WI38 (cell line): ENCODE data around the gene PRODH.
"Not testable (repeated sequence)": the region's sequence is repeated elsewhere in the genome, so short reads cannot be mapped to it uniquely, and the experiment has no call there.

Source experiments
- H3K4me3 ChIP-seq: 2 replicates; pipeline ENCODE4 v1.5.1; 2011; ENCODE audit warnings: low read depth, mild to moderate bottlenecking, control low read depth, low read length
- CTCF ChIP-seq: IDR thresholded peaks from 2 replicates; pipeline ENCODE4 v1.5.1; 2012; ENCODE audit warnings: low read depth, mild to moderate bottlenecking, control low read depth, low read length

The PRODH gene

GRCh38 chr22:18909556-18909955, 26.5 kb downstream of the PRODH start:
- no peak overlapping the region for H3K4me3 ChIP-seq
- no peak for TF ChIP-seq CTCF

GRCh38 chr22:18906896-18907295, 29.2 kb downstream of the PRODH start:
- TF ChIP-seq CTCF, result no peak
- H3K4me3 ChIP-seq, result no peak overlapping the region

GRCh38 chr22:18906410-18906745, 29.7 kb downstream of the PRODH start:
- H3K4me3 ChIP-seq, result not testable (repeated sequence)

GRCh38 chr22:18905540-18906409, 30.3 kb downstream of the PRODH start, which contains the start of gene DGCR6:
Gene DGCR6 (plus strand): TSS chr22:18906320. CDS start chr22:18906375, 55 bp downstream.
- no peak within 1 kb of the TSS for H3K4me3 ChIP-seq
- no peak for TF ChIP-seq CTCF

GRCh38 chr22:18896037-18896657, 39.9 kb downstream of the PRODH start:
- not testable (repeated sequence) for H3K4me3 ChIP-seq

- not testable (repeated sequence) for H3K4me3 ChIP-seq
Observed at GRCh38 chr22:18893775-18894174, 42.3 kb downstream of the PRODH start.

GRCh38 chr22:18890510-18891192, 45.4 kb downstream of the PRODH start:
- not testable (repeated sequence) for H3K4me3 ChIP-seq

GRCh38 chr22:18888115-18888514, 48.0 kb downstream of the PRODH start:
- no peak for TF ChIP-seq CTCF
- no peak overlapping the region for H3K4me3 ChIP-seq

GRCh38 chr22:18884465-18884864, 51.6 kb downstream of the PRODH start:
- not testable (repeated sequence) for H3K4me3 ChIP-seq

GRCh38 chr22:18881260-18881659, 54.8 kb downstream of the PRODH start:
- not testable (repeated sequence) for H3K4me3 ChIP-seq
